GM21367 (cell line): ENCODE results near the gene ADAMTS2.

ENCODE experiments used
- ATAC-seq: cut with Tn5 transposase; IDR thresholded peaks from one replicate; pipeline ENCODE4 v1.9.1; 2021; ENCODE audit not compliant: unreplicated experiment

The ADAMTS2 gene

GRCh38 chr5:179131321-179131835 lies 213.9 kb downstream of the ADAMTS2 start:
- no peak for ATAC-seq

- ATAC-seq: no peak
Measured at GRCh38 chr5:179130101-179130681, 215.1 kb downstream of the ADAMTS2 start.

DNA sequence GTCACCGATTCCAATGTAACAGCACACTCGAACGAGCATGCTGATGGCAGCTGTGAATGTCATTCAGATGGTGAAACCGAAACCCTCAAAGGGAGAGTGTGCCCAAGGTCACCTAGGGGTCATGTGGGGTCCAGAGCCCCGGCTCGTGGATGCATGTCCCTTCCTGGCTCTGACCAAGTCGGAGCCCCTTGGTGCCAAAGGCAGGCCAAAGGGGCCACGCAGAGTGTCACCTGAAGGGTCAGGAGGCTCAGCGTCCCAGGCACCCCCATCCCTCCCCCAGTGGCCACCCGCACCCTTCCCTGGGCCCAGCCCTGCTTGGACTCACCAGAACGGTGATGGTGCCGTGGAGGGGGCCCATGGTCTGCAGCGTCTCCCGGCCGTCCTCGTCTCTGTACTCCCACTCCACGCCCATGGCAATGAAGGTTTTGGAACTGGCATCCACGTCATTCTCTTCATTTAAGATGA lies 215.6 kb downstream of the ADAMTS2 start:
- ATAC-seq: no peak

GRCh38 chr5:179128976-179129375 lies 216.3 kb downstream of the ADAMTS2 start:
- no peak for ATAC-seq

GRCh38 chr5:179128041-179128365 lies 217.3 kb downstream of the ADAMTS2 start:
- ATAC-seq: no peak

- no peak for ATAC-seq
Measured at GRCh38 chr5:179127136-179128040, 217.9 kb downstream of the ADAMTS2 start.

GRCh38 chr5:179126506-179126991 lies 218.7 kb downstream of the ADAMTS2 start:
- no peak for ATAC-seq

DNA sequence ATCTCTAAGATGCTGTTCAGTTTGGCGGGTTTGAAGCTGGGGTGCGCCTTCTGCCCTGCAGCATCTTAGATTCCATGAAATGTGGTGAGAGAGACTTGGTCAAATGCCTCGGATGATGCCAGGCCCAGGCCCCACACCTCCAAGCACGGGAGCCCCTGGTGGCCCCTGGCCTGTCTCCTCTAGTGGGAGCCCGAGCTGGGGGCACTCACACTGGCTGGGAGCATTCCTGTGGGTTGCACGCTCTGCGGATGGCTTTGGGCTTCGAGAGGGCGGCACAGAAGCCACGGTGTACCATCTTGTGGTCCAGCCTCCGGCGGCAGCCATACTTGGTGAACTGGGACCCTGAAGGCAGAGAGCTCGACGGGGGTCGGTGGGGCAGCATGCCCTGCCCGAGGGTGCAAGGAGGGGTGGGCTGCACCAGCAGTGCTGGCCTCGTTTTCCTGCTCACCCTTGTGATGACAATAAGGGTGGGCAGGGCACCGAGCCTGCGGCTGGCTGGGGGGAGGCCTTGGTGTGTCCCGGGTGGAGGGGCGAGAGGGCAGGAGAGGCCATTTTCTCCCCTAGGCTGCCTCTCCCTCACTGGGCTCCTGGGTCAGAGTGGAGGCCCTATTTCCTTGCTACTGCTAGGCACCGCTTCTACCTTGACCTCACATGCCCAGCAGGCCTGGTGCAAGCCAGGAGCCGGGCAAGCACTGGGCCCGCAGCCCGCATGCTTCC lies 219.3 kb downstream of the ADAMTS2 start:
- no peak for ATAC-seq

GRCh38 chr5:179124853-179125788 lies 220.1 kb downstream of the ADAMTS2 start:
- no peak for ATAC-seq

DNA sequence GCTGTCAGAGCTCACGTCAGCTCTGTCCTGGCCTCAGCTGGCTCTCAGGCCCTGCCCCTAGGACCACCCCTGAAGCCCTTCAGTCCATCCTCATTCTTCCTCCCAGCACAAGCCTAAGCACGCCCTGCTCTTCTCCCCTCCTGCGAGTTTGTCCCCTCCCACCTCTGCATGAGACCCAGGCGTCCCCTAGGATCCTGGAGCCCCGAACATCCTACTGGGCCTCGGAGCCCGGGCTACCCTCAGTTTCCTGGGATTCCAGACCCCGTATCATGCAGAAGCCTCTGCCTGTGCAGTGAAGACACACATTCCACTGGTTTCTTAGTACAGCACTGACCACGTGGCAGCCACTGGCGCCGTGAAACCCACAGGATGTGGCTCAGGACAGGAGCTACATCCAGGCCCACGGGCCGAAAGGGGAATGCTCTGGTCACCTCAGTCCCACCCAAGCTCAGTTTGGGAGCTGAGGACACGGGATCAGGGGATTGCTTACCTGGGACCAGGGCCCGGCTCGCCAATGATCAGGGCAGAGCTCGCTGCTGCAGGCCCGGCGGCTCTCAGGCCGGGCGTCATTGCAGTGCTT lies 220.9 kb downstream of the ADAMTS2 start:
- no peak for ATAC-seq

DNA sequence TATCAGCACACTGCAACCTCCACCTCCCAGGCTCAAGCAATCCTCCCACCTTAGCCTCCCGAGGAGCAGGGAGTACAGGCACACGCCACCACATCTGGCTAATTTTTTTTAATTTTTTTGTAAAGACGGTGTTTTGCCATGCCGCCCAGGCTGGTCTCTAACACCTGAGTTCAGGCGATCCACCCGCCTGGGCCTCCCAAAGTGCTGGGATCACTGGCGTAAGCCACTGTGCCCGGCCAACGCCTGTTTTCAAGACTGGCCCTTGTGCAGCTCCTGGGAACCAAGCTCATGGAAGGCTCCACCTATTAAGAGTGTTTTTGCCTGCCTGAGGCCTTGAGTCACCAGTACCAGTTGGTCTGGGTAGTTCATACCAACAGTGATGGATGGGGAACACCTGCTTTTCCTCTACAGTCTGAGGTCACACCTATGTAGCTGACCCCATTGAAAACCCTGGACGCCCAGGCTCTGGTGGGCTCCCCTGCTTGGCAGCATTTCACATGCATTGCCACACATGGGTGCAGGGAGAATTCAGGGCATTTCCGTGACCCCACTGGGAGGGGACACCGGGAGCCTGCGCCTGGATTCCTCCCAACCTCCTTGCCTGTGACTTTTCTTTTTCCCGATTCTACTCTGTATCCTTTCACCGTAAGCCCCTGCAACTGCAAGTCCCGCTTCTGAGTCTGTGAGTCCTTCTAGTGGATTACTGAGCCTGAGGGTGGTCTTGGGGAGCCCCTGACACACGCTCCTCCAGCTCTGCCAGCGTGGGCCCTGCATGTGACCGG lies 221.6 kb downstream of the ADAMTS2 start:
- no peak for ATAC-seq

- no peak for ATAC-seq
Measured at GRCh38 chr5:179123109-179123426, 222.2 kb downstream of the ADAMTS2 start.

- no peak for ATAC-seq
Measured at GRCh38 chr5:179122411-179123108, 222.7 kb downstream of the ADAMTS2 start.

DNA sequence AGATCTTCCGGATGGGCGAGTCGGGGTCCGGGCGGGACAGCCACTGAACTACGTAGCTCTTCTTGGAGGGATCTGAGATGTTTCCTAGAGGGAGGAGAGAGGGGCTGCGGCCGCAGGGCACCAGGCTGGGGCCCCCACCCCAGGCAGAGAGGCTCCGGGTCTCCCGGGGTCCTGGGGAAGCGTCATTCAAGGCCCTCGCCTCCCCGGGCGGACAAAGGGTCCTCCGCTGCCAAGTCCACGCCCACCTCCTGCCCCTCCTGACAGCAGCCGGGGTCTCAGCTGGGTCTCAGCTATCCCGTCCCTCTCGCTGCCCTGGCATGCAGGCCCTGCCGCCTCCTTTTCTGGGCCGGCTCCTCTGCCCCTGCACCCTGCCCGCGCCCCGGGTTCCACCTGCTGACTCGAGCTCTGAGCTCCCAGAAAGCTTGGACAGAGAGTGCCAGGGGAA lies 223.6 kb downstream of the ADAMTS2 start:
- ATAC-seq: no peak

- no peak for ATAC-seq
Measured at GRCh38 chr5:179120951-179121666, 224.2 kb downstream of the ADAMTS2 start.

GRCh38 chr5:179120421-179120861 lies 224.8 kb downstream of the ADAMTS2 start:
- no peak for ATAC-seq

DNA sequence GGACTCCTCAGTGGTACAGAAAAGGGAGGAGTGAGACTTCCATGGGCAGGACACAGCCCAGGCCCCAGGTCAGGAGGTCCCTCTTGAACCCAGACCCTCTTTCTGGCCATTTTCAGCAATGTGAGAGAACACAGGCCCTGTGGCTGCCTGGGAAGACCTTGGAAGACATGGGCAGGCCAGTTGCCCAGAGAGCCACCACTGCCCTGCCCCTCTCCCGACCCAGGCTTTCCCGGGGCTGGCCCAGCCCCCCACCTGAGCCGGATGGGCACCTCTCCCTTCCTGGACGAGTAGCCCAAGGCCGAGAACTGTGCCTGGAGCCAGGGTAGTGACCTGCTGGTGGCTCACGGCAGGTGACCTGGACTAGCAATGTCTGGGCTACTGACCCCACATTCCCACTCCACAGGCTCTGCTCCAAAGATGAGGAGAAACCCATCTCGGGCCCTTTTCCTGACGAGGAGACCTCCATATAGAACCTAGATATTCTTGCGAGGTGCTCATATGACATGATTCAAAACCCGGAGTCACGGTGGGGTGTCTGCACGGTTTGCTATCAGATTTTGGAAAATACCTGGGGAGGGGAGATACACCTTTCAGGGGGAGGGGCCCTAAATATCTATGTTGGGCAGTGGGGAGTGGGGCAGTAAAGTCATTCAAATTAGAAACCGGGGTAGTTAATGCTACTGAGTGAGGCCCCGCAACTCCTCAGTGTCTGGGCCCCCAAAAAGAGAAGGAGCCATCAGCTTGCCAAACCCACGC lies 225.7 kb downstream of the ADAMTS2 start:
- ATAC-seq: no peak
